GM12878 (cell line): ENCODE measurements around the gene C17orf107. TPM values are rescaled to one million over a fixed set of nuclear protein-coding genes. Genes with fewer than 3 reads are reported as not detected.

Source experiments
- ATAC-seq: fragments of 200-7000 bp; cut with Tn5 transposase; 3 replicates; pipeline ENCODE4 v1.9.1; 2020; ENCODE audit warnings: mild to moderate bottlenecking, moderate library complexity
- BruUV-seq: library from RNA; stranded (reverse); fragments of 400-500 nt; replicated peaks from 2 replicates; lab custom pipeline; 2021; lab: Mats Ljungman, UMichigan
- CTCF ChIA-PET: fragments of 300-600 bp; sonication (Branson Sonifier 250); formaldehyde crosslinking; extraction: SDS; loops from one replicate; lab custom pipeline; 2021; ENCODE audit warnings: inconsistent platforms; lab: Yijun Ruan, JAX
- POLR2A ChIA-PET: fragments of 350-600 bp; formaldehyde crosslinking; extraction: SDS; loops from one replicate; lab custom pipeline; 2021; ENCODE audit warnings: inconsistent platforms; lab: Charles Lee
- RAD21 ChIA-PET: fragments of 300-600 bp; sonication (Branson Sonifier 250); formaldehyde crosslinking; loops from one replicate; lab custom pipeline; 2023; ENCODE audit warnings: antibody characterized with exemption; ENCODE audit not compliant: unreplicated experiment; lab: Charles Lee
- SMC1A ChIA-PET: fragments of 300-600 bp; sonication (Branson Sonifier 250); formaldehyde crosslinking; loops from one replicate; lab custom pipeline; 2023; ENCODE audit not compliant: unreplicated experiment, uncharacterized antibody; lab: Charles Lee
- DNase-seq: peaks from one replicate; pipeline ENCODE4 v3.0.0-alpha.2; 2011; ENCODE audit warnings: low read depth, low spot score
- FAIRE-seq: peaks from 3 replicates; lab custom pipeline; 2011; peaks lifted over from hg19 to GRCh38; lab: Jason Lieb, UNC
- H2AFZ ChIP-seq: 2 replicates; pipeline ENCODE4 v1.6.0; 2011; ENCODE audit warnings: low read depth, low read length, control low read depth; ENCODE audit not compliant: control insufficient read depth
- H3K27ac ChIP-seq: 2 replicates; pipeline ENCODE4 v1.5.1; 2011; ENCODE audit warnings: control low read depth; ENCODE audit not compliant: control insufficient read depth, insufficient read depth
- H3K27me3 ChIP-seq, 2 experiments: replicated peaks in 1 of 2; 2 replicates each; pipeline versions ENCODE4 v1.6.0 to v1.6.1; 2011; ENCODE audit warnings: low read length in 1 of 2; ENCODE audit not compliant: control insufficient read depth in 2 of 2, insufficient read depth in 2 of 2
- H3K36me3 ChIP-seq, 2 experiments: 2 replicates each; pipeline ENCODE4 v1.5.1; 2011; ENCODE audit warnings: low read length in 1 of 2; ENCODE audit not compliant: control insufficient read depth in 2 of 2, insufficient read depth in 2 of 2
- H3K4me1 ChIP-seq: 2 replicates; pipeline ENCODE4 v1.6.1; 2011; ENCODE audit warnings: mild to moderate bottlenecking, low read length, moderate library complexity, mixed read lengths; ENCODE audit not compliant: control insufficient read depth, insufficient read depth
- H3K4me2 ChIP-seq: 2 replicates; pipeline ENCODE4 v1.6.0; 2011; ENCODE audit warnings: control low read depth; ENCODE audit not compliant: control insufficient read depth, insufficient read depth
- H3K4me3 ChIP-seq: fragments of 200-600 bp; sonication (generic); 2 replicates; pipeline ENCODE4 v1.5.1; 2016
- H3K79me2 ChIP-seq: 2 replicates; pipeline ENCODE4 v1.6.0; 2011; ENCODE audit warnings: low read length; ENCODE audit not compliant: control insufficient read depth, insufficient read depth
- H3K9ac ChIP-seq: 2 replicates; pipeline ENCODE4 v1.8.0; 2011; ENCODE audit warnings: low read length, control low read depth, mixed read lengths; ENCODE audit not compliant: control insufficient read depth, insufficient read depth
- H3K9me3 ChIP-seq: replicated peaks from 3 replicates; pipeline ENCODE4 v1.5.1; 2011; ENCODE audit warnings: mild to moderate bottlenecking, low read length; ENCODE audit not compliant: control insufficient read depth, insufficient read depth
- H4K20me1 ChIP-seq: 2 replicates; pipeline ENCODE4 v1.6.0; 2011; ENCODE audit not compliant: control insufficient read depth, insufficient read depth
- HDAC2 ChIP-seq: fragments of 200-600 bp; sonication (generic); IDR thresholded peaks from 2 replicates; pipeline ENCODE4 v1.6.1; 2017
- NFIC ChIP-seq: IDR thresholded peaks from 2 replicates; pipeline ENCODE4 v1.6.1; 2012; ENCODE audit warnings: low read depth, mild to moderate bottlenecking, inconsistent platforms, low read length, moderate library complexity
- WGBS: methylation state at CpG from one replicate; pipeline ENCODE4 v1.1.6; 2016; ENCODE audit warnings: low lambda C conversion rate; ENCODE audit not compliant: insufficient replicate concordance, insufficient coverage; ENCODE audit errors: missing lambda C conversion rate; 5-methylcytosine and 5-hydroxymethylcytosine counted together
- in situ Hi-C: fragments of 300-500 bp; cut with MboI; formaldehyde crosslinking; loops from 9 replicates; pipeline ENCODE4 v1.14.3; 2018; ENCODE audit warnings: mixed read lengths
- intact Hi-C: fragments of 100-400 bp; cut with micrococcal nuclease; formaldehyde crosslinking; loops from one replicate; pipeline ENCODE4 v1.14.2; 2022; ENCODE audit not compliant: unreplicated experiment
- polyA plus RNA-seq, 11 experiments: library from polyadenylated mRNA; depleted of rRNA in 4 of 11; unstranded in 6 of 11; stranded (reverse) in 5 of 11; fragments of >200 nt; fragmentation: Nextera tagmentation in 4 of 11; fragmentation: Illumina TruSeq in 1 of 11; extraction: Ambion mirVana in 4 of 11; extraction: Trizol in 1 of 11; gene quantifications; 1 replicate in 1 of 11; 2 replicates in 10 of 11; pipeline versions ENCODE4 v1.2.1 to v1.2.3, GENCODE V29; 2011 to 2016; ENCODE audit warnings: inconsistent platforms in 2 of 11, missing spikeins in 2 of 11, low read depth in 1 of 11
- total RNA-seq, 4 experiments: library from RNA; depleted of rRNA in 3 of 4; stranded (reverse); fragments of >200 nt in 3 of 4; fragmentation: Illumina TruSeq in 1 of 4; extraction: Trizol in 1 of 4; gene quantifications; 2 replicates each; pipeline versions ENCODE4 v1.2.1 to v1.2.3, GENCODE V29; 2013 to 2021
- TF ChIP-seq, protein P1 (sequence below): fragments of 450-650 bp; IDR thresholded peaks from 2 replicates; pipeline ENCODE4 v1.6.1; 2016; ENCODE audit warnings: mild to moderate bottlenecking

C17orf107 gene
- total and polyA plus RNA-seq, 10 of the 15 experiments (the other 5 are each of a cell fraction or from before 2014, with no cell fraction given), result 0.05 to 0.46 (median 0.11) TPM; not detected in 3

DNA sequence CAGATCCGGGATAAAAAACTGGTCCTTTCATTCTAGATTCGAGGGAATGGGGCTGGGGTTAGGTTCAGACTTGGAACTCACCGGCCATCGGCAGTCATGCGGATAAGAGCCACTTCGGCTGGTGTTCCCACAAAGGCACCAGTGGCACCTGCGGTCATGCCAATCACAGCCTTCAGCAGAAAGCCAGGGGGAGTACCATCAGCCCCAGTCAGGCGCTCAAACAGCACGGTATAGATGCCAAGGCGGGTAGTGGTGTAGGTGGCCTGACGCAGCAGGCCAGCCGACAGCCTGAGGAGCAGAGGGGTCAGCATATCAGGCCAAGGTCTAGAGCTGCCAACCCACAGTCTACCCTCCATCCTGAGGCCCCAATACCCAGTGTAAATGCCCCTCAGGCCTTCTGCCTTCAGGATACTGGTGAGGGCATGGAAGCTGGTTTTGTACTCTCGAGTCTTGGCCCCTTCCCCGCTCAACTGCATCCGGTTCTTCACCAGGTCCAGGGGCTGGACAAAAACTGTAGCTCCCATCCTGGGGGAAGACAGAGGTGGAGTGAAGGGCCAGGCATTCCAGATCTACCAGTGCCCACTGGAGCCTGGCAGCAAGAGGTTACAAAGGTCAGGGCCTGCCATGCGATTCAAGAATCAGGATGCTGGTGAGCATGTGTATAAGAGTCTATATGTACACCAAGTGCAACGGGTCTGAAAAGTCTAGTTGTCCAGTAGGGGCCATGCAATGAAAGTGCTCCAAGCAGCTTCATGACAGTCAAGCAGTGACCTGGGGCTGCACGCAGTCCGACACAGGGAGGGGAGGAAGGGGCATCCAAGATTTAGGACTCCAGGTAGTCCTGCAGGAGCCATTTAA lies 39.6 kb downstream of the C17orf107 start:
- FAIRE-seq (no peak), DNase-seq (no peak), ATAC-seq (peak; percentile 2; the same call in 1 of the 3 replicates)
- no peaks in the 10 kb centered on the region for H3K27me3 ChIP-seq
- ChIA-PET POLR2A (interaction anchor here (0.6 to 17.5 kb wide), 13 partner anchors 10 to 1504 kb away, joined by 3 to 272 read pairs (median 4); partner anchors contain the start of genes CAMTA2, CHRNE, DERL2 and ENO3), RAD21 (interaction anchor here (1.2 to 2.8 kb wide), 5 partner anchors 9 to 229 kb away, joined by 4 to 31 read pairs (median 12); partner anchors contain the start of genes ARRB2, PFN1 and SPAG7), CTCF (interaction anchor here (1.1 to 3.5 kb wide), 10 partner anchors 13 to 206 kb away, joined by 3 to 28 read pairs (median 4); partner anchors contain the start of genes C17orf107, CHRNE, ENO3 and SPAG7), SMC1A (interaction anchor here (0.8 to 4.5 kb wide), 10 partner anchors 13 to 317 kb away, joined by 3 to 38 read pairs (median 4); partner anchors contain the start of genes CAMTA2, CHRNE, ENO3 and SPAG7)
- H3K36me3 ChIP-seq, result peaks cover 12 to 25% of the 10 kb centered on the region in 2 experiments
- 25% methylated on average over 19 of the region's 19 CpGs for WGBS
- peak overlapping the region; percentile 98 for H3K9ac ChIP-seq
- no peaks in the 10 kb centered on the region for H4K20me1 ChIP-seq
- TF ChIP-seq HDAC2 (no peak), NFIC (no peak)
- TF ChIP-seq, protein P1, sequence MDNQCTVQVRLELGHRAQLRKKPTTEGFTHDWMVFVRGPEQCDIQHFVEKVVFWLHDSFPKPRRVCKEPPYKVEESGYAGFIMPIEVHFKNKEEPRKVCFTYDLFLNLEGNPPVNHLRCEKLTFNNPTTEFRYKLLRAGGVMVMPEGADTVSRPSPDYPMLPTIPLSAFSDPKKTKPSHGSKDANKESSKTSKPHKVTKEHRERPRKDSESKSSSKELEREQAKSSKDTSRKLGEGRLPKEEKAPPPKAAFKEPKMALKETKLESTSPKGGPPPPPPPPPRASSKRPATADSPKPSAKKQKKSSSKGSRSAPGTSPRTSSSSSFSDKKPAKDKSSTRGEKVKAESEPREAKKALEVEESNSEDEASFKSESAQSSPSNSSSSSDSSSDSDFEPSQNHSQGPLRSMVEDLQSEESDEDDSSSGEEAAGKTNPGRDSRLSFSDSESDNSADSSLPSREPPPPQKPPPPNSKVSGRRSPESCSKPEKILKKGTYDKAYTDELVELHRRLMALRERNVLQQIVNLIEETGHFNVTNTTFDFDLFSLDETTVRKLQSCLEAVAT, result peak; percentile 66
- H3K4me2 ChIP-seq, result peak overlapping the region; percentile 98
- H3K4me3 ChIP-seq, result peak overlapping the region; percentile 92
- peaks cover 38% of the 10 kb centered on the region for H3K4me1 ChIP-seq
- peaks cover 57% of the 10 kb centered on the region for H3K79me2 ChIP-seq
- no peaks in the 10 kb centered on the region for H3K9me3 ChIP-seq
- TSS peak; percentile 26 for BruUV-seq
- H3K27ac ChIP-seq, result peak overlapping the region; percentile 97
- intact Hi-C loops, result no loop called here
- H2AFZ ChIP-seq, result peak overlapping the region; percentile 77
- in situ Hi-C loops, result no loop called here
